Nephron progenitor cell (in vitro differentiated cells): Measurements from ENCODE around the gene SORBS1.
A peak's percentile ranks its signal among the peaks of the same experiment; 100 is the strongest.

Source experiments
- DNase-seq: peaks from one replicate; pipeline ENCODE4 v3.0.0; 2021
- H3K27ac Mint-ChIP-seq: 2 replicates; pipeline ENCODE4 v1.8.0; 2021; ENCODE audit warnings: mild to moderate bottlenecking, moderate library complexity, mixed read lengths
- H3K27me3 Mint-ChIP-seq: 2 replicates; pipeline ENCODE4 v1.8.0; 2021; ENCODE audit warnings: mild to moderate bottlenecking, low read depth, mixed read lengths; ENCODE audit not compliant: poor library complexity
- H3K36me3 Mint-ChIP-seq: 2 replicates; pipeline ENCODE4 v1.8.0; 2021; ENCODE audit warnings: low read depth, mixed read lengths
- H3K4me1 Mint-ChIP-seq: 2 replicates; pipeline ENCODE4 v1.8.0; 2021; ENCODE audit warnings: mixed read lengths
- H3K4me3 Mint-ChIP-seq: 2 replicates; pipeline ENCODE4 v1.8.0; 2021; ENCODE audit warnings: mild to moderate bottlenecking, moderate library complexity, mixed read lengths
- H3K9me3 Mint-ChIP-seq: 2 replicates; pipeline ENCODE4 v1.8.0; 2021; ENCODE audit warnings: mild to moderate bottlenecking, moderate library complexity, mixed read lengths
- TF ChIP-seq, protein P1 (sequence below): fragments of 200-600 bp; sonication (generic); IDR thresholded peaks from 2 replicates; pipeline ENCODE4 v1.5.0; 2021; ENCODE audit warnings: antibody characterized with exemption

The SORBS1 gene

DNA sequence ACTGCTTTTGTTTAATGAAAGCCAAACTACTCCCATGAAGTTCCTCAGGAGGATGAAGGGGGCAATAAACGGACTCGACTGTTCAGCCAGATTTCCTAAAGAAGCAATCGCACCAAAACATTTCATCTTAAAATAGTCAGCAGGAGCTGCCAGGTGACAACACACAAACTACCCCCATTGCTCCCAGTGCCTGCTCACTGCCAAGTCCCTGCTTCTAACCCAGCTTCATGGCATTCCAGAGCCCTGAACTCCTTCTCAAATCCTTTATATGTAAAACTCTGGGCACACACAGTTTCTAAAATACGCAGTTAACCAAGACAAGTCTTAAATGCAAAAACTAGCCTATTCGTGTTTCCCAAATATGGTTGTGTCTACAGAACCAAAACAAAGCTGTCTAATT lies 110.0 kb downstream of the SORBS1 start:
- no peak overlapping the region for H3K4me3 Mint-ChIP-seq
- TF ChIP-seq, protein P1, sequence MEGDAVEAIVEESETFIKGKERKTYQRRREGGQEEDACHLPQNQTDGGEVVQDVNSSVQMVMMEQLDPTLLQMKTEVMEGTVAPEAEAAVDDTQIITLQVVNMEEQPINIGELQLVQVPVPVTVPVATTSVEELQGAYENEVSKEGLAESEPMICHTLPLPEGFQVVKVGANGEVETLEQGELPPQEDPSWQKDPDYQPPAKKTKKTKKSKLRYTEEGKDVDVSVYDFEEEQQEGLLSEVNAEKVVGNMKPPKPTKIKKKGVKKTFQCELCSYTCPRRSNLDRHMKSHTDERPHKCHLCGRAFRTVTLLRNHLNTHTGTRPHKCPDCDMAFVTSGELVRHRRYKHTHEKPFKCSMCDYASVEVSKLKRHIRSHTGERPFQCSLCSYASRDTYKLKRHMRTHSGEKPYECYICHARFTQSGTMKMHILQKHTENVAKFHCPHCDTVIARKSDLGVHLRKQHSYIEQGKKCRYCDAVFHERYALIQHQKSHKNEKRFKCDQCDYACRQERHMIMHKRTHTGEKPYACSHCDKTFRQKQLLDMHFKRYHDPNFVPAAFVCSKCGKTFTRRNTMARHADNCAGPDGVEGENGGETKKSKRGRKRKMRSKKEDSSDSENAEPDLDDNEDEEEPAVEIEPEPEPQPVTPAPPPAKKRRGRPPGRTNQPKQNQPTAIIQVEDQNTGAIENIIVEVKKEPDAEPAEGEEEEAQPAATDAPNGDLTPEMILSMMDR = no peak
- no peaks in the 10 kb centered on the region for H3K9me3 Mint-ChIP-seq
- DNase-seq = no peak
- peaks cover 28% of the 10 kb centered on the region for H3K4me1 Mint-ChIP-seq
- no peak overlapping the region for H3K27ac Mint-ChIP-seq
- H3K27me3 Mint-ChIP-seq = no peaks in the 10 kb centered on the region
- H3K36me3 Mint-ChIP-seq = no peaks in the 10 kb centered on the region

- TF ChIP-seq, protein P1 = no peak
- no peaks in the 10 kb centered on the region for H3K27me3 Mint-ChIP-seq
- no peak overlapping the region for H3K4me3 Mint-ChIP-seq
- H3K4me1 Mint-ChIP-seq = peaks cover 29% of the 10 kb centered on the region
- H3K27ac Mint-ChIP-seq = no peak overlapping the region
- H3K36me3 Mint-ChIP-seq = no peaks in the 10 kb centered on the region
- DNase-seq = no peak
- no peaks in the 10 kb centered on the region for H3K9me3 Mint-ChIP-seq
Observed at GRCh38 chr10:95450188-95450587, 111.0 kb downstream of the SORBS1 start.

GRCh38 chr10:95447685-95448084 lies 113.5 kb downstream of the SORBS1 start:
- peaks cover 28% of the 10 kb centered on the region for H3K4me1 Mint-ChIP-seq
- no peaks in the 10 kb centered on the region for H3K9me3 Mint-ChIP-seq
- H3K27ac Mint-ChIP-seq = no peak overlapping the region
- no peaks in the 10 kb centered on the region for H3K36me3 Mint-ChIP-seq
- DNase-seq = no peak
- TF ChIP-seq, protein P1 = no peak
- H3K27me3 Mint-ChIP-seq = no peaks in the 10 kb centered on the region
- no peak overlapping the region for H3K4me3 Mint-ChIP-seq

DNA sequence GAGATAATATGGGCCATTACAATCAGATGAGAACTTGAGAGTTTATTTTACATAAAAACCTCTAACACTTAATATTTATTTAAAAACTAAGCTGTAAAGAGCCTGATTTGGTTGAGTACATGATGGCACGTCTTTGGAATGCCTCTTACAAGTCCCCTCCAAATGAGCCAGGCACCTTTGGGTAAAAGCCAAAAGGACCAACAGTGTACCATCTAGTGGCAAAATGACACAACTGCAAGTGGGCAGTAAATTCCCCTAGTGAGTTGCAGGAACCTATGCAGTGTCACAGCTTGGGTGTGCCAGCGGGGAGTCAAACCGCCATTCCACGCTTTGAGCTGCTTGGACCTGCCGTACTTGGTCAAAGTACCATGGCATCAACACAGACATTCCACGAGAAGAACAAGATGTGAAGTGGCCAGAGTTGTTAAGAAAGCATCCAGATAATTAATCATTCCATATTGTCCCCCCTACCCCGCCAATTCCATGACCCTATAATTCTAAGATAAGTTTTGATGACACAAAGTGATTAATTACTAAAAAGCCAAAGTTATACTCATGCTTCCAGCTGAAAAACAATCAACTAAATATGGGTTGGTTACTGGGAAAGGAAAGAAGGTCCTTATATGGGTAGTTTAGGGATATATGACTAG lies 115.2 kb downstream of the SORBS1 start:
- TF ChIP-seq, protein P1 = peak; percentile 82
- Mint-ChIP-seq H3K4me1 (peaks cover 20% of the 10 kb centered on the region), H3K27ac (no peak overlapping the region), H3K36me3 (no peaks in the 10 kb centered on the region), H3K27me3 (no peaks in the 10 kb centered on the region), H3K4me3 (no peak overlapping the region), H3K9me3 (no peaks in the 10 kb centered on the region)
- DNase-seq = peak; percentile 46

GRCh38 chr10:95445223-95445836 lies 115.8 kb downstream of the SORBS1 start:
- Mint-ChIP-seq H3K4me3 (no peak overlapping the region), H3K36me3 (no peaks in the 10 kb centered on the region), H3K4me1 (peaks cover 20% of the 10 kb centered on the region), H3K9me3 (no peaks in the 10 kb centered on the region), H3K27ac (no peak overlapping the region), H3K27me3 (no peaks in the 10 kb centered on the region)
- no peak for DNase-seq
- TF ChIP-seq, protein P1 = no peak

DNA sequence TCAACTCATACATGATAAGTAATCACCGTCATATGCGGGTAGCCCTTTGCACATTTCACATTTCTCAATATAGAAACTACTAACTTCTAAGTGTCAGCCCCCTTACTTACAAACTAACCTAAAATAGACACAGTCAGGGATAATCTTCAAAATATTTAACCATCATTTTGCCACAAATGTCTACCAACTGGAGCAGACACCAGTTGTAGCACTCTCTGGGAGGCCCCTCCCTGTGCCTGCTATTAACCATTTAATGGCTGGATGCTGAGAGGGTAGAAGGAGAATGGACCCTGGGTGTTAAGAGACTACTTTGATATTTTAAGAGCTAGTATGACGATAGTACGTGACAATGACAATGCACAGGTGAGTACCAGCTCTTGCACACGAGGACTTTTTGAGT lies 116.4 kb downstream of the SORBS1 start:
- H3K4me1 Mint-ChIP-seq = peaks cover 20% of the 10 kb centered on the region
- DNase-seq = no peak

More for the DNA sequence above, 116.4 kb downstream of the SORBS1 start:
- TF ChIP-seq, protein P1 = no peak
- Mint-ChIP-seq H3K27ac (no peak overlapping the region), H3K9me3 (no peaks in the 10 kb centered on the region), H3K4me3 (no peak overlapping the region), H3K27me3 (no peaks in the 10 kb centered on the region), H3K36me3 (no peaks in the 10 kb centered on the region)
